KMS-11 (cell line): ENCODE measurements around the gene SPAG4.

Source experiments
- H2AFZ ChIP-seq: fragments of 200-600 bp; sonication (generic); 2 replicates; pipeline ENCODE4 v1.6.1; 2016; ENCODE audit warnings: antibody characterized with exemption, mixed run types, low read depth
- H3K27ac ChIP-seq: fragments of 200-600 bp; sonication (generic); 2 replicates; pipeline ENCODE4 v1.6.1; 2016; ENCODE audit warnings: mild to moderate bottlenecking, mixed run types
- H3K27me3 ChIP-seq: fragments of 200-600 bp; sonication (generic); 2 replicates; pipeline ENCODE4 v1.6.1; 2017; ENCODE audit warnings: mild to moderate bottlenecking, low read depth, mixed run types, moderate library complexity; ENCODE audit not compliant: insufficient read depth
- H3K36me3 ChIP-seq: fragments of 200-600 bp; sonication (generic); 2 replicates; pipeline ENCODE4 v1.6.1; 2017; ENCODE audit warnings: mild to moderate bottlenecking, mixed run types; ENCODE audit not compliant: insufficient read depth
- H3K4me1 ChIP-seq: fragments of 200-600 bp; sonication (generic); 2 replicates; pipeline ENCODE4 v1.6.1; 2016; ENCODE audit warnings: mild to moderate bottlenecking, low read depth, mixed run types; ENCODE audit not compliant: poor library complexity, severe bottlenecking
- H3K4me2 ChIP-seq: fragments of 200-600 bp; sonication (generic); 2 replicates; pipeline ENCODE4 v1.7.0; 2016; ENCODE audit warnings: mild to moderate bottlenecking, mixed run types
- H3K4me3 ChIP-seq: fragments of 200-600 bp; sonication (generic); IDR thresholded peaks from 2 replicates; pipeline ENCODE4 v1.6.1; 2017; ENCODE audit warnings: low read depth, low read length, mixed read lengths; ENCODE audit not compliant: insufficient read depth
- H3K79me2 ChIP-seq: fragments of 200-600 bp; sonication (generic); 2 replicates; pipeline ENCODE4 v1.6.1; 2016; ENCODE audit warnings: low read depth, mixed run types; ENCODE audit not compliant: insufficient read depth
- H3K9ac ChIP-seq: fragments of 200-600 bp; sonication (generic); 2 replicates; pipeline ENCODE4 v1.6.1; 2016; ENCODE audit warnings: mild to moderate bottlenecking, mixed run types
- H4K20me1 ChIP-seq: fragments of 200-600 bp; sonication (generic); 2 replicates; pipeline ENCODE4 v1.6.1; 2016; ENCODE audit warnings: mild to moderate bottlenecking, mixed run types; ENCODE audit not compliant: insufficient read depth
- TF ChIP-seq, protein P1 (sequence below): fragments of 200-600 bp; sonication (generic); conservative IDR thresholded peaks from 2 replicates; pipeline ENCODE4 v1.6.1; 2017; ENCODE audit warnings: low read depth, mild to moderate bottlenecking, antibody characterized with exemption, low read length, moderate library complexity, mixed read lengths

SPAG4 gene, protein sequence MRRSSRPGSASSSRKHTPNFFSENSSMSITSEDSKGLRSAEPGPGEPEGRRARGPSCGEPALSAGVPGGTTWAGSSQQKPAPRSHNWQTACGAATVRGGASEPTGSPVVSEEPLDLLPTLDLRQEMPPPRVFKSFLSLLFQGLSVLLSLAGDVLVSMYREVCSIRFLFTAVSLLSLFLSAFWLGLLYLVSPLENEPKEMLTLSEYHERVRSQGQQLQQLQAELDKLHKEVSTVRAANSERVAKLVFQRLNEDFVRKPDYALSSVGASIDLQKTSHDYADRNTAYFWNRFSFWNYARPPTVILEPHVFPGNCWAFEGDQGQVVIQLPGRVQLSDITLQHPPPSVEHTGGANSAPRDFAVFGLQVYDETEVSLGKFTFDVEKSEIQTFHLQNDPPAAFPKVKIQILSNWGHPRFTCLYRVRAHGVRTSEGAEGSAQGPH

DNA sequence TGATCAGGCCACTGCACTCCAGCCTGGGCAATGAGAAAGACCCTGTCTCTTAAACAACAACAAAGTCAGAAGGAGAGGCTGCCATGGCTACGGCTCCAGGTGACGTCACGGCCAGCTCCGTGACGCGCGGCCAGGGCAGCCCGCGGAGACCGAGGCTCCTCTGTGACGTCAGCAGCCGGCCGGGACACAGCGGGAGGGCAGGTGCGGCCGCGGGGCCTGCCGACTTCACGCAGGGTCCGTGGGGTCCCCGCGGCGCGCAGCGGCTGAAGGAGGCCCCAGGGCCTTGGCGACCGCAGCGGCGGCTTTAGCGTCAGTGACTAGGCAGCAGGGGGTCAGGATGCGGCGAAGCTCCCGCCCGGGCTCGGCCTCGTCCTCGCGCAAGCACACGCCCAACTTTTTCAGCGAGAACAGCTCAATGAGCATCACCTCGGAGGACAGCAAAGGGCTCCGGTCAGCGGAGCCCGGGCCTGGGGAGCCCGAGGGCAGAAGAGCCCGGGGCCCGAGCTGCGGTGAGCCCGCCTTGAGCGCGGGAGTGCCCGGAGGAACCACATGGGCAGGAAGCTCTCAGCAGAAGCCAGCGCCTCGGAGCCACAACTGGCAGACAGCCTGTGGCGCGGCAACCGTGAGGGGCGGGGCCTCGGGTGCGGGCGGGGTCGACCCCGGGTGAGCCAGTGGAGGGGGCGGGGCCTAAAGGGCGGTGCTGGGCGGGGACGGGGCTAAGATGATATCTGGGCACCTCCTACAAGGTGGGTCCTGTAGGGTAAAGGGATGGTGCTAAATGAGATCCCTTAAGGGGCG is at the start of gene SPAG4:
SPAG4 (plus strand) TSS at position 163 of the 798 bp plus-strand sequence; CDS start at position 338, 175 bp downstream.
- peak within 1 kb of the TSS; percentile 98 for H3K27ac ChIP-seq
- H3K4me3 ChIP-seq = no peak within 1 kb of the TSS
- peak within 1 kb of the TSS; percentile 56 for H2AFZ ChIP-seq
- H4K20me1 ChIP-seq = no peaks in the 10 kb centered on the region
- TF ChIP-seq, protein P1, sequence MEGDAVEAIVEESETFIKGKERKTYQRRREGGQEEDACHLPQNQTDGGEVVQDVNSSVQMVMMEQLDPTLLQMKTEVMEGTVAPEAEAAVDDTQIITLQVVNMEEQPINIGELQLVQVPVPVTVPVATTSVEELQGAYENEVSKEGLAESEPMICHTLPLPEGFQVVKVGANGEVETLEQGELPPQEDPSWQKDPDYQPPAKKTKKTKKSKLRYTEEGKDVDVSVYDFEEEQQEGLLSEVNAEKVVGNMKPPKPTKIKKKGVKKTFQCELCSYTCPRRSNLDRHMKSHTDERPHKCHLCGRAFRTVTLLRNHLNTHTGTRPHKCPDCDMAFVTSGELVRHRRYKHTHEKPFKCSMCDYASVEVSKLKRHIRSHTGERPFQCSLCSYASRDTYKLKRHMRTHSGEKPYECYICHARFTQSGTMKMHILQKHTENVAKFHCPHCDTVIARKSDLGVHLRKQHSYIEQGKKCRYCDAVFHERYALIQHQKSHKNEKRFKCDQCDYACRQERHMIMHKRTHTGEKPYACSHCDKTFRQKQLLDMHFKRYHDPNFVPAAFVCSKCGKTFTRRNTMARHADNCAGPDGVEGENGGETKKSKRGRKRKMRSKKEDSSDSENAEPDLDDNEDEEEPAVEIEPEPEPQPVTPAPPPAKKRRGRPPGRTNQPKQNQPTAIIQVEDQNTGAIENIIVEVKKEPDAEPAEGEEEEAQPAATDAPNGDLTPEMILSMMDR = no peak
- H3K4me1 ChIP-seq = peaks cover 74% of the 10 kb centered on the region
- H3K36me3 ChIP-seq = no peaks in the 10 kb centered on the region
- H3K27me3 ChIP-seq = no peaks in the 10 kb centered on the region
- H3K4me2 ChIP-seq = peak within 1 kb of the TSS; percentile 94
- no peaks in the 10 kb centered on the region for H3K79me2 ChIP-seq
- peak within 1 kb of the TSS; percentile 90 for H3K9ac ChIP-seq

GRCh38 chr20:35568645-35569044 is 47.0 kb upstream of the SPAG4 start:
- TF ChIP-seq, protein P1 = peak; percentile 55

DNA sequence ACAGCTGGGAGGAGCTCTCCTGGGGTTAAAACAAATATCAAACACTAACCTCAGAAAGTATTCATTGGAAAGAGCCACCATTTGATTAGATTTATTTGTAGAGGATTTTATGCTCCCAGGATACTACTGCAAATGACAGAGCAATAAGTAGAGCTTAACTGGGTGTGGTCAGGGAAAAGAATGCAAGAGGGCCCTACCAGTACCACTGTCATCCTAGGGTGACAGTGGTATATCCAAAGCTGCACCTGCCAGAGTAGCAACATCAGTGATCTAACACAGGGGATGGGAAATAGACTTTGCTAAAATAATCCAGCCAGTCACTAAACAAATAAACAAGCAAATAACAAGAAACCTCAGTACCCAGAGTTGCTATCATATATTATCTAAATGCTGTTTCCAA is 44.1 kb upstream of the SPAG4 start:
- Histone ChIP-seq H4K20me1 (no peaks in the 10 kb centered on the region), H3K4me1 (peaks cover 5% of the 10 kb centered on the region), H2AFZ (no peak overlapping the region), H3K36me3 (no peaks in the 10 kb centered on the region), H3K9ac (no peak overlapping the region), H3K27ac (no peak overlapping the region), H3K4me3 (no peak overlapping the region), H3K27me3 (no peaks in the 10 kb centered on the region), H3K79me2 (no peaks in the 10 kb centered on the region), H3K4me2 (no peak overlapping the region)
- TF ChIP-seq, protein P1 = no peak

More at GRCh38 chr20:35568645-35569044, 47.0 kb upstream of the SPAG4 start:
- no peaks in the 10 kb centered on the region for H3K79me2 ChIP-seq
- H3K4me3 ChIP-seq = no peak overlapping the region
- H3K36me3 ChIP-seq = no peaks in the 10 kb centered on the region
- H3K9ac ChIP-seq = no peak overlapping the region
- H3K4me2 ChIP-seq = no peak overlapping the region
- no peaks in the 10 kb centered on the region for H4K20me1 ChIP-seq
- peaks cover 5% of the 10 kb centered on the region for H3K4me1 ChIP-seq
- no peak overlapping the region for H3K27ac ChIP-seq
- H2AFZ ChIP-seq = no peak overlapping the region
- no peaks in the 10 kb centered on the region for H3K27me3 ChIP-seq

- Histone ChIP-seq H3K4me2 (no peak overlapping the region), H3K4me1 (peaks cover 5% of the 10 kb centered on the region), H3K27ac (no peak overlapping the region), H4K20me1 (no peaks in the 10 kb centered on the region), H3K27me3 (no peaks in the 10 kb centered on the region), H3K79me2 (no peaks in the 10 kb centered on the region), H3K4me3 (no peak overlapping the region), H3K36me3 (no peaks in the 10 kb centered on the region), H3K9ac (no peak overlapping the region), H2AFZ (no peak overlapping the region)
- TF ChIP-seq, protein P1 = no peak
Measured at GRCh38 chr20:35572838-35573237, 42.8 kb upstream of the SPAG4 start.
